Measurements from ENCODE around the gene RIIAD1.
"Not testable (repeated sequence)": the region's sequence is repeated elsewhere in the genome, so short reads cannot be mapped to it uniquely, and the experiment has no call there.

The RIIAD1 gene

DNA sequence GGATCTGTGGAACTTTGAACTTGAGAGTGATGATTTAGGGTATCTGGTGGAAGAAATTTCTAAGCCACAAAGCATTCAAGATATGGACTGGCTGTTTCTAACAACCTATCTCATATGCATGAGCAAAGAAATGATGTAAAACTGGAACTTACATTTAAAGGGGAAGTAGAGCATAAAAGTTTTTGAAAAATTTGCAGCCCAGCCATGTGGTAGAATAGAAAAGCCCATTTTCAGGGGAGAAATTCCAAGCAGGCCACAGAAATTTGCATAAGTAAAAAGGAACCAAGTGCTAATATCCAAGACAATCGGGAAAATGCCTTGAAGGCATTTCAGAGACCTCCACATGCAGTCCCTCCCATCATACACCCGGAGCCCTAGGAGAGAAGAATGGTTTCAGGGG, 15.7 kb downstream of the RIIAD1 start:
- DNase-seq: peak in 1 of 2 donors; percentile 5

DNA sequence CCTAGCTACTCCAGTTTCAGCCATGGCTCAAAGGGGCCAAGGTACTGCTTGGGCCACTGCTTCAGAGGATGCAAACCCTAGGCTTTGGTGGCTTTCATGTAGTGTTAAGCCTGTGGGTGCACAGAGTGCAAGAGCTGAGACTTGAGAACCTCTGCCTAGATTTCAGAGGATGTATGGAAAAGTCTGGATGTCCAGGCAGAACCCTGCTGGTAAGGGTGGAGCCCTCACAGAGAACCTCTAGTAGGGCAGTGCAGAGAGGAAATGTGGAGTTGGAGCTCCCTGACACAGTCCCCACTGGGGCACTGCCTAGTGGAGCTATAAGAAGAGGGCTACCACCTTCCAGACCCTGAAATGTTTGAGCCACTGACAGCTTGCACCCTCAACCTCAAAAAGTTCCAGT, 16.2 kb downstream of the RIIAD1 start:
- no peak for DNase-seq

DNA sequence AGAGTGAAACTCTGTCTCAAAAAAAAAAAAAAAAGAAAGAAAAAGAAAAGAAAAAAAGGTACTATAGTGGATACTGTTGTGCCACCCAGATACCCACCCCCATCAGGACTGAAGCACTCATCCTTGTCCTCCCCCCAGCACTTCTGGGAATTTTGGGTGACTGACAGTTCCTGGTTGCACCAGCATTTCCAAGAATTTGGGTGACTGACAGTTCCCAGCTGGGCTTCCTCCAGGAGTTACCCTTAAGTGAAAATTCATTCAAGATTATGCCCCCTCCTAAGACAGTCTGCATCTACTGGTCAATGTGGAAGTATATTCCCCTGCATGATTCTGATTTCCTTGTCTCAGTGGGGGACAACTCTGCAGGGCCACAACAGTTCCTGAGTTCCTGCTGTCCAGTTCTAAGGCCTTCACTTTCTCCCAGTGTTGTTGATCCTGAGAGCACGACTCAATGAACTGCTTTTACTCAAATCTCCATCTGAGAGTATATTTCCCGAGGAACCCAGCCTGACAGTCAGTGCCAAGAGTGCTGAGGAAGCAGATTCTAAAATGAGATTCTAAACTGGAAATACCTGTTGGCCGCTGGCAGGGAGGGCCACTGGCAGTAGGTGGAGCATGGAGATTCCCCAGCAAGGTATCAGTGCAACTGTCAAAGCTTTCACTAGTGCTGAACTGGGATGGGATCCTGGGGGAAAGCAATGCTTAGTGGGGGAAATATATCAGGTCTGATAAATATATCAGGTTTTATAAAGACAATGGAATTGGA, 18.5 kb downstream of the RIIAD1 start:
- DNase-seq: no peak

- DNase-seq: no peak
These were observed 20.2 kb downstream of the RIIAD1 start for GRCh38 chr1:151741516-151741915.

DNA sequence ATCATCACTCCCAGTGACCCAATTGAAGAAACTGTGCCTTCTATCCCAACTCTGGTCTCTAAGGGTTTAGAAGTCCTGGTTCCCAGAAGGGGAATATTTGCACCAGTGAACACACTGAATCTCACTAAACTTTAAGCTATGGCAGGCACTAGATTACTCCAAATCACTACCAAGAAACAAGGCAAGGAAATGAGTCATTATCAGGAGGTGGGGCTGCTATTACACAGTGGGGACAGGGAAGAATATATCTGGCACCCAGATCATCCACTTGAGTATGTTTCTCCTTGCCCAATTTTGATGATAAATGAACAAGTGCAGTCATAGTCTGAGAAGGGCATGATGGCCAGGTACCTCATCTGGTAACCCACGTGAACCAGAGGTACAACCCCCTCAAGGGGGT, 35.0 kb downstream of the RIIAD1 start:
- peak; percentile 35 to 42 for DNase-seq

GRCh38 chr1:151759241-151759640, 37.9 kb downstream of the RIIAD1 start:
- DNase-seq: no peak

DNA sequence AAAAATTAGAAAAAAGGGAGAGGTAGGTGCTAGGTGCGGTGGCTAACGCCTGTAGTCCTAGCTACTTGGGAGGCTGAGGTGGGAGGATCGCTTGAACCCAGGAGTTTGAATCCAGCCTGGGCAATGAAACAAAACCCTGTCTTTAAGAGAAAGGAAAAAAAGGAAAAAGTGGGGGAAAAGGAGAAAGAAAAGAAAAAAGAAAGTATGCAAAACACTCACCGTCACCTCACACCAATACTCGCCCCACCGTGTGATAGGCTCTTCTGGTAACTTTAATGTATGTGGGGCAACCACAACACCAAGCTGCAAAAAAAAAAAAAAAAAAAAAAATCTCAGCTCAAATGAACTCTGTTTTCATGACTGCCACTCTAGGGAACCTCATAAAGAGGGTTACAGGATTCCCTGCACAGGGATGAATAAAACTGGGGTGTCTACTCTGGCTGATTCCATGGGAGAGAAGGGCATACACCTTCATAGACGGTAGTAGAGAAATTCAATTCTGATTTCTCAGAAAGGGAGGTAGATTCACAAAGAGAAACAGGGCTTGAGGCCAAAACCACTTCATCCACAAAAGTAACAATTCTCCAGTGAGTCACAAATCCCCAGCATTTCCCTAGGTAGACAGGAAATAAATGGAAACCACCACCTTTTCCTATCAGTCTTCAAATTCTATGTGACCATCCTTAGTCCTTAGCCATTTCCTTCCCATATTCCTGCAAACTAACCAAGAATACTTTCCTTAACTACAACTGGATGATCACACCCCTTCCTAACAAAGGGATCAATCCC, 39.5 kb downstream of the RIIAD1 start:
- DNase-seq: no peak

DNA sequence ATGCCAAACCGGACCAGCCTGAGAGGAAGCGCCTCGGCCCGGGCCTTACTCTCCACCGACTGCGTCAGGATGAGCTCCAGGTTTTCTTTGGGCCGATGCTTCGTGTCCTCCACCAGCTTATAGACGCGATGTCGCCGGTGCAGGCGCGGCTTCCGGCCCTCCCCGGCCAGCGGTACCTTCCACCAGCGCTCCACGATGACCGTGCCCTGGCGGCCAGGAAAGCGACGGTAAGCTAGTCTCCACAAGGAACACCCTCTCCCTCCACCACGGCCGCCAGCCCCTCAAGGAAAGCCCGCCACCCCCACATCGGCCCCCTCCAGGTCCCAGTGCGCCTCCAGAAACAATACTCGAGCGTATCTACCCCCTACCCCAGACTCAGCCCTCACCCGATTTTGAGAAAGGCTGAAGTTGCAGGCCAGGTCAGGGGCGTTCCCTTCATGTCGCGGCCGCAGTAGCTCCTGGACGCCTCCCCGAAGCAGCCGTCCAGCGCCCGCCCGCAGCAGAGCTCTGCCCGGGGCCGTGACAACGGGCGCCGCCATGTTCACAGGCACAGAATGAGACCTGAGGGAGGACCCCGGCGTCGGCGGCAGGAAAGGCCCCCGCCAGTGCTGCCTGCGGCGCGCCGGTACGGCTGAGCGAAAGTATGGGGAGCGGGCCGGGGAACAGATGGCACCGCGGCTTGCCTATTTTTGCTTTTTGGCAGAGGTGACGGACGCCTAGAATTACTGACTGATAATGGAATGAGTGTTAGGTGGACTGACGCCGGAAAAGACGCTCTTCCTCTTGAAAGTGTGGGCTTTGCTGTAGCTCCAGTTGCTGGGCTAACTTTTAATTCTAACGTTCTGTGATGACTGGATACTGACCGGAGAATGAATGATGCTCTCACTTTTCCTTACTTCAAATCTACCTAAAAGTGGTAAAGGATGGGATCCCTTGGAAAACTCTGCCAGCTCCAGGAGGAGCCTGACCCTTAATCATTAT, 41.9 kb downstream of the RIIAD1 start, which contains the start of gene MRPL9:
Gene MRPL9, minus strand, starts transcription at position 556 of the 981 bp plus-strand sequence. Its CDS starts 17 bp downstream, at position 539.
- DNase-seq: peak; percentile 68 to 79

DNA sequence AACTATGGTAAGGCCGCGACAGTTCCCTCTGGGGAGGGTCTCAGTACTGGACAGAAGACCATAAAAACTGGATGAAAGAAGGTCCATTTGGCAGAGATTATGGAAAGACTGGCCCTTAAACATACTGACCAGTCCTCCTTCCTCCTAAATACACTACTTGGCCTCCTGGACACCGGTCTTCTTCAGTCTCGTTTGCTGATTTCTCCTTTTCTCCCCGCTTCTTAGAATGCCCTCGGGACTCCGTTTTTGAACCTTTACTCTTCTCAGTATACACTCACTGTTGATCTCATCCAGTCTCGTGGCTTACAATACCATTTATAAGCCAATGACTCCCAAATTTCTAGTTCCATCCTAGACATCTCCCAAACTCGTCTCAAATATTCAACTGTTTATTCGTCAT, 42.7 kb downstream of the RIIAD1 start:
- no peak for DNase-seq

GRCh38 chr1:151768351-151769066, 47.2 kb downstream of the RIIAD1 start:
- peak in 1 of 2 donors; percentile 55 for DNase-seq

DNA sequence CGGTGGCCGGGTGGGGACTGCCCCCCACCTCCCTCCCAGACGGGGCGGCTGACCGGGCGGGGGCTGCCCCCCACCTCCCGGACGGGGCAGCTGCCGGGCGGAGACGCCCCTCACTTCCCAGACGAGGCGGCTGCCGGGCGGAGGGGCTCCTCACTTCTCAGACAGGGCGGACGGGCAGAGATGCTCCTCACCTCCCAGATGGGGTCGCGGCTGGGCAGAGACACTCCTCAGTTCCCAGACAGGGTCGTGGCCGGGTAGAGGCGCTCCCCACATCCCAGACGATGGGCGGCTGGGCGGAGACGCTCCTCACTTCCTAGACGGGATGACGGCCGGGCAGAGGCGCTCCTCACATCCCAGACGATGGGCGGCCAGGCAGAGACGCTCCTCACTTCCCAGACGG, 47.9 kb downstream of the RIIAD1 start:
- DNase-seq: not testable (repeated sequence)

GRCh38 chr1:151773702-151774101, 52.4 kb downstream of the RIIAD1 start:
- no peak for DNase-seq

- DNase-seq: no peak
These were observed 53.1 kb downstream of the RIIAD1 start for GRCh38 chr1:151774256-151774922.

- no peak for DNase-seq
These were observed 54.8 kb downstream of the RIIAD1 start for GRCh38 chr1:151775894-151776664.

GRCh38 chr1:151776665-151777062, 55.3 kb downstream of the RIIAD1 start:
- DNase-seq: no peak

DNA sequence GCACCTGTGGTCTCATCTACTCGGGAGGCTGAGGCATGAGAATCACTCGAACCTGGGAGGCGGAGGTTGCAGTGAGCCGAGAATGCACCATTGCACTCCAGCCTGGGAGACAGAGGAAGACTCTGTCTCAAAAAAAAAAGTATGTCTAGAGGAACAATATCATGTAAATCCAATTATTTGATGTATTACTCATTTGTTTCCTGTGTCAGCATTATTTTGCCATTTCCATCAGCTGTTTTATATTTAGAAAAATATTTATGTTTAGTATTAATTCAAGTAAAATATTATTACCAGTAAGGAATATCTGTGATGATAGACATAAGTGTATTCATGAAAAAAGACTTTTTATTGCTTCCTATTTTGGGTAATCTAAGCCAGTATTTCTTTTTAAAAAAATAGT, 56.0 kb downstream of the RIIAD1 start:
- no peak for DNase-seq
